Upper lobe of right lung (tissue), 1 donor: ENCODE results near the gene AGPAT2. TPM values are rescaled to one million over a fixed set of nuclear protein-coding genes. Genes with fewer than 3 reads are reported as not detected.

Experiments used
- ATAC-seq: fragments of 200-7000 bp; cut with Tn5 transposase; one replicate; pipeline ENCODE4 v1.9.1; 2020; ENCODE audit warnings: mild to moderate bottlenecking, moderate library complexity
- DNase-seq: peaks from one replicate; pipeline ENCODE4 v3.0.0-alpha.2; 2020
- H3K27ac ChIP-seq: fragments of 200-600 bp; one replicate; pipeline ENCODE4 v1.8.0; 2022
- H3K27me3 ChIP-seq: fragments of 200-600 bp; one replicate; pipeline ENCODE4 v1.8.0; 2022; ENCODE audit warnings: mild to moderate bottlenecking
- H3K36me3 ChIP-seq: fragments of 200-600 bp; one replicate; pipeline ENCODE4 v1.8.0; 2022
- H3K4me1 ChIP-seq: fragments of 200-600 bp; one replicate; pipeline ENCODE4 v1.8.0; 2022
- H3K4me3 ChIP-seq: fragments of 200-600 bp; one replicate; pipeline ENCODE4 v1.8.0; 2022; ENCODE audit warnings: mild to moderate bottlenecking
- H3K9me3 ChIP-seq: fragments of 200-600 bp; one replicate; pipeline ENCODE4 v1.8.0; 2022
- intact Hi-C: fragments of 100-400 bp; cut with DNase I; formaldehyde crosslinking; loops from one replicate; pipeline ENCODE4 v1.11.0; 2022
- total RNA-seq: library from RNA; stranded (reverse); fragmentation: NEBNext Ultra II Directional; extraction: Animal tissue kit (Norgen Biotek cat#: 25700); gene quantifications from one replicate; pipeline ENCODE4 v1.2.1, GENCODE V29; 2021
- TF ChIP-seq, protein P1 (sequence below): fragments of 200-600 bp; IDR thresholded peaks from one replicate; pipeline ENCODE4 v1.8.0; 2022; ENCODE audit warnings: antibody characterized with exemption
- donor health status: DM: no; HTN: yes; CAD: no; lungs with severe emphysema.

AGPAT2 gene
- total RNA-seq, 1 donor from 2014 or later: 117 TPM

DNA sequence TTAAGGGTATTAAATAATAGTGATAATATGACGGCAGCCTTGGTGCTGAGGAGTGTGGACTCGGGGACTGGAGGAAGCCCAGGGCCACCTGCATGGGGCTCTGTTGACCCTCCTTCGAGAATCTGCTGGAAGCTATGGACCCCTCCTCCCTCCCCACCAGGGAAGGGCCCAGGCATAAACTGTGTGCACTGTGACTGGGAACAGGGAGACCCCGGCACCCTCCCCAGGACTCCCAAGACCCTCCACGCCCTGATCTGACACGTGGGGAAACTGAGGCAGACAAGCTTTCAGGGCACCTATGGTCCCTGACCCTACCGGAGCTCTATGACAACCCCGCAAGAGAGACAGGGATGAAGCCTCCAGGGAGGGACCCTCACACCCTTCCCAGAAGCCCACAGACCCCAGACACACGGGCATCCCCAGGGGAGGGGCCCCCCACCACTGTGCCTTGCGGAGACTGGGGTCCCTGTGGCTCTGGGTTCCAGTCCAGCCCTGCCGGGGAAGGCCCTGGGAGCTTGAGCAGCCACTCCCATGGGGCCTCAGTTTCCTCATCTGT, 31.0 kb downstream of the AGPAT2 start:
- intact Hi-C loops: no loop called here
- H3K27ac ChIP-seq: peak overlapping the region; percentile 91
- H3K9me3 ChIP-seq: no peaks in the 10 kb centered on the region
- H3K27me3 ChIP-seq: peaks cover 24% of the 10 kb centered on the region
- DNase-seq (no peak), ATAC-seq (no peak)
- H3K36me3 ChIP-seq: no peaks in the 10 kb centered on the region
- peak overlapping the region; percentile 41 for H3K4me3 ChIP-seq
- TF ChIP-seq, protein P1, sequence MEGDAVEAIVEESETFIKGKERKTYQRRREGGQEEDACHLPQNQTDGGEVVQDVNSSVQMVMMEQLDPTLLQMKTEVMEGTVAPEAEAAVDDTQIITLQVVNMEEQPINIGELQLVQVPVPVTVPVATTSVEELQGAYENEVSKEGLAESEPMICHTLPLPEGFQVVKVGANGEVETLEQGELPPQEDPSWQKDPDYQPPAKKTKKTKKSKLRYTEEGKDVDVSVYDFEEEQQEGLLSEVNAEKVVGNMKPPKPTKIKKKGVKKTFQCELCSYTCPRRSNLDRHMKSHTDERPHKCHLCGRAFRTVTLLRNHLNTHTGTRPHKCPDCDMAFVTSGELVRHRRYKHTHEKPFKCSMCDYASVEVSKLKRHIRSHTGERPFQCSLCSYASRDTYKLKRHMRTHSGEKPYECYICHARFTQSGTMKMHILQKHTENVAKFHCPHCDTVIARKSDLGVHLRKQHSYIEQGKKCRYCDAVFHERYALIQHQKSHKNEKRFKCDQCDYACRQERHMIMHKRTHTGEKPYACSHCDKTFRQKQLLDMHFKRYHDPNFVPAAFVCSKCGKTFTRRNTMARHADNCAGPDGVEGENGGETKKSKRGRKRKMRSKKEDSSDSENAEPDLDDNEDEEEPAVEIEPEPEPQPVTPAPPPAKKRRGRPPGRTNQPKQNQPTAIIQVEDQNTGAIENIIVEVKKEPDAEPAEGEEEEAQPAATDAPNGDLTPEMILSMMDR: no peak
- peaks cover 9% of the 10 kb centered on the region for H3K4me1 ChIP-seq

DNA sequence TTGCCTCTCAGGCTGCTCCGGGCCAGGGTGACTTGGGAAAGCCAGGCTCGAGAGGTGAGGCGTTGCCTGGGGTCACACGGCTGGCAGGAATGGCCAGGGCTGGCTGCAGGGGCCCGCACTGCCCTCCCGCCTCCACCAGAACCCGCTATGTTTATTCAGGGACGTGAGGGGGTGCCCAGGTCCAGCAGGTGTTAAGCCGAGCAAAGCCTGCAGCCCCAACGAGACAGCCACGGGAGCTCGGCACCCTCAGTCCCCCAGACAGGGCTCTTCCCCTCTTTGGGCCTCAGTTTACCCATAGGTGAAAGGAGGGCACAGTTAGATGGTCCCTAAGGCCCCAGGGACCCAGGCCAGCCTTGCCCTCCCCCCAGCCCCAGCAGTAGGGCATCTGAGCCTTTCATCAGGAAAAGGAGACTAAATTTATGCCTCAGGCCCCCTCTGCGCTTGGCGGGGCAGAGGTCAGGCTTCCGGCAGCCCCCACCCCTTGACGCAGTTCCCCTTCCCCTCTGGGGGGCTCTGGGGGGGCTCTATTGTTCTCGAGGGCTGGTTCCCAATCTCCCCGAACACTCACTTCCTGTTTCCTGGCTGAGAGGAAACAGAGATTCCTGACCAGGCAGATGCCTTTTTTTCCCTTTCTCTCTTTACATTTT, 31.6 kb downstream of the AGPAT2 start:
- peak overlapping the region; percentile 41 for H3K4me3 ChIP-seq
- peak overlapping the region; percentile 91 for H3K27ac ChIP-seq
- peak; percentile 69 for DNase-seq

DNA sequence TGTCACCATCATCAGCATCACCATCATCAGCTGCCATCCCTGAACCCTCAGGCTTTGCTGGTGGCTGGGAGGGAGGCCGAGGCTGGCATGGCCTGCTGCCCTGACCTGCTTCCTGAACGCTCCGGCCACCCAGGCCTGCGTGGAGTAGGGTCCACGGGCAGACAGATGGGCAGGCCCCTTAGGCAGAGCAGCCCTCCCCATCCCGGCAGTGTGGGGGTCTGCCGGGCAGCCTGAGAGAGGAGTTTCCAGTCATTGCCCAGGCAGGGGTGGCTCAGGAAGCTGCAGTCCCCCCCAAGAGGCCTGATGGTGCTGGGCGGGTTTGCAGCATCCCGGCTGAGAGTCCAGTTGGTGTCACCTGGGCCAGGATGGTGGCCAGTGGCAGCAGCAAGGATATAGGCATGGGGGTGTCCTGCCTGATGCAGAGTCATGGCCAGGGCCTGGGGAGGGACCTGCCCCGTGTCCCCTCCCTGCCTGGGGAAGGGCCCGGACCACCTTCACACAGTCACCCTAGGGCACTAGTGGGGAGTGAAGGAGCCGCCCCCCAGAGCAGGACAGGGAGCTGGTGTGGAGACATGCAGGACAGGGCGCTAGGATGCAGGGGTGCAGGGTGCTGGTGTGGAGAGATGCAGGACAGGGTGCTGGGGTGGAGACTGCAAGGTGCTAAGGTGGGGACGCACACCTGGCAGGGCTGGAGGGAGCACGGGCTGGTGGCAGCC, 32.3 kb downstream of the AGPAT2 start:
- Histone ChIP-seq H3K4me1 (peaks cover 9% of the 10 kb centered on the region), H3K4me3 (no peak overlapping the region), H3K27me3 (peaks cover 22% of the 10 kb centered on the region), H3K27ac (peak overlapping the region; percentile 68), H3K9me3 (no peaks in the 10 kb centered on the region), H3K36me3 (no peaks in the 10 kb centered on the region)
- intact Hi-C loops: no loop called here
- ATAC-seq (peak; percentile 1), DNase-seq (no peak)
- TF ChIP-seq, protein P1: no peak

More for the DNA sequence above, 31.6 kb downstream of the AGPAT2 start:
- peaks cover 24% of the 10 kb centered on the region for H3K27me3 ChIP-seq
- H3K9me3 ChIP-seq: no peaks in the 10 kb centered on the region
- H3K36me3 ChIP-seq: no peaks in the 10 kb centered on the region
- TF ChIP-seq, protein P1: no peak
- H3K4me1 ChIP-seq: peaks cover 9% of the 10 kb centered on the region
- intact Hi-C loops: no loop called here
- ATAC-seq: peak; percentile 32

- no peak overlapping the region for H3K4me3 ChIP-seq
- H3K4me1 ChIP-seq: peaks cover 14% of the 10 kb centered on the region
- H3K27me3 ChIP-seq: peaks cover 15% of the 10 kb centered on the region
- TF ChIP-seq, protein P1: no peak
- H3K36me3 ChIP-seq: no peaks in the 10 kb centered on the region
- intact Hi-C loops: no loop called here
- DNase-seq (no peak), ATAC-seq (no peak)
- peak overlapping the region; percentile 24 for H3K27ac ChIP-seq
- H3K9me3 ChIP-seq: no peaks in the 10 kb centered on the region
These were observed 33.8 kb downstream of the AGPAT2 start for GRCh38 chr9:136653323-136654079.

GRCh38 chr9:136651860-136652259, 35.4 kb downstream of the AGPAT2 start:
- intact Hi-C loops: no loop called here
- no peak for ATAC-seq
- no peak overlapping the region for H3K27ac ChIP-seq
- H3K36me3 ChIP-seq: no peaks in the 10 kb centered on the region
- TF ChIP-seq, protein P1: no peak
- no peak overlapping the region for H3K4me3 ChIP-seq
- DNase-seq: no peak
- no peaks in the 10 kb centered on the region for H3K27me3 ChIP-seq
- H3K4me1 ChIP-seq: peaks cover 20% of the 10 kb centered on the region
- no peaks in the 10 kb centered on the region for H3K9me3 ChIP-seq
